Measurements from ENCODE around the gene KPNA2. TPM values are rescaled to one million over a fixed set of nuclear protein-coding genes. Genes with fewer than 3 reads are reported as not detected.
"Not testable (repeated sequence)": the region's sequence is repeated elsewhere in the genome, so short reads cannot be mapped to it uniquely, and the experiment has no call there.

The KPNA2 gene
- total and polyA plus RNA-seq, 10 of the 15 experiments (the other 5 are each of a cell fraction or from before 2014, with no cell fraction given): 202 to 731 (median 283) TPM

DNA sequence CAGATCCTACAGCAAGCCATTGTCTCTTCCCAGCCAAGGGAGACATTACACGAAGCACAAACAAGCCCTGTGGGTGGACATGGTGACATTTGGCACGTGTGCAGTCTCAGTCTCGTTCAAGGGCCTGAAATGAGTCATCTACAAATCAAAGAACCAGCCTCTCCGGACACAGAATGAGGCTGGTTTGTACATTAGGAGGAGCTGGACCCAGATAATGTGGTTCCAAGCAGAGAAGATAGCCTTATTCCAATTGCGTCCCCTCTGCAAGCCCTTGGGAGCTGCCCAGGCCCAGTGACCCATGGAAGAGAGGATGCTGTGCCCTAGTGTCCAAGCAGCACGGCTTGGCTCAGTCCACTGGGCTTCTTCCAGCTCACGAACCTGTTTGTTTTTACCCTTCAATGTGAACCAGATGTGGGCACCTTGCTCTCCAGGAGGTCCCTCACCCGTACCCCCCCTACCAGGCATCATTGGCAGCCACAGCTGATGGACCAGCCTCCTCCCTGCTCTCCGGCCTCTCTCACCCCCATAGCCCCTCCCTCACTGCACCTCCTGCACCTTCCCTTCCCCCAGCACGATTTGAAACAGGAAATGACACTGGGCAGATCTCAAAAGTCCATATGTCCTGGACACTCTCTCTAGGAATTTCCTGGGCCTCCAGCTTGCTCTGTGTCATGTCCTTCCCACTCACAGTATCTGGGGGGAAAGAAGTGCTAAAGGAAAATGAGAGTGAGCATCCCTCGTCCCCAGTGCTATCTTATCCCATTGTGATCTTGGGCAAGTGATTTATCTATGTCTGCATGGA lies 26.2 kb downstream of the KPNA2 start (continued):
- TF ChIP-seq, protein P1, sequence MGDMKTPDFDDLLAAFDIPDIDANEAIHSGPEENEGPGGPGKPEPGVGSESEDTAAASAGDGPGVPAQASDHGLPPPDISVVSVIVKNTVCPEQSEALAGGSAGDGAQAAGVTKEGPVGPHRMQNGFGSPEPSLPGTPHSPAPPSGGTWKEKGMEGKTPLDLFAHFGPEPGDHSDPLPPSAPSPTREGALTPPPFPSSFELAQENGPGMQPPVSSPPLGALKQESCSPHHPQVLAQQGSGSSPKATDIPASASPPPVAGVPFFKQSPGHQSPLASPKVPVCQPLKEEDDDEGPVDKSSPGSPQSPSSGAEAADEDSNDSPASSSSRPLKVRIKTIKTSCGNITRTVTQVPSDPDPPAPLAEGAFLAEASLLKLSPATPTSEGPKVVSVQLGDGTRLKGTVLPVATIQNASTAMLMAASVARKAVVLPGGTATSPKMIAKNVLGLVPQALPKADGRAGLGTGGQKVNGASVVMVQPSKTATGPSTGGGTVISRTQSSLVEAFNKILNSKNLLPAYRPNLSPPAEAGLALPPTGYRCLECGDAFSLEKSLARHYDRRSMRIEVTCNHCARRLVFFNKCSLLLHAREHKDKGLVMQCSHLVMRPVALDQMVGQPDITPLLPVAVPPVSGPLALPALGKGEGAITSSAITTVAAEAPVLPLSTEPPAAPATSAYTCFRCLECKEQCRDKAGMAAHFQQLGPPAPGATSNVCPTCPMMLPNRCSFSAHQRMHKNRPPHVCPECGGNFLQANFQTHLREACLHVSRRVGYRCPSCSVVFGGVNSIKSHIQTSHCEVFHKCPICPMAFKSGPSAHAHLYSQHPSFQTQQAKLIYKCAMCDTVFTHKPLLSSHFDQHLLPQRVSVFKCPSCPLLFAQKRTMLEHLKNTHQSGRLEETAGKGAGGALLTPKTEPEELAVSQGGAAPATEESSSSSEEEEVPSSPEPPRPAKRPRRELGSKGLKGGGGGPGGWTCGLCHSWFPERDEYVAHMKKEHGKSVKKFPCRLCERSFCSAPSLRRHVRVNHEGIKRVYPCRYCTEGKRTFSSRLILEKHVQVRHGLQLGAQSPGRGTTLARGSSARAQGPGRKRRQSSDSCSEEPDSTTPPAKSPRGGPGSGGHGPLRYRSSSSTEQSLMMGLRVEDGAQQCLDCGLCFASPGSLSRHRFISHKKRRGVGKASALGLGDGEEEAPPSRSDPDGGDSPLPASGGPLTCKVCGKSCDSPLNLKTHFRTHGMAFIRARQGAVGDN (IDR thresholded peaks at IDR 0.05): peak; percentile 47; the same call in 1 of the 2 replicates
- TF ChIP-seq SMAD1 (IDR thresholded peaks at IDR 0.05; ENCODE audit: low read depth, partially characterized antibody) (no peak), SRF (IDR thresholded peaks at IDR 0.05; ENCODE audit: low read depth in 2 of 2, low read length in 2 of 2) (no peak), ZZZ3 (IDR thresholded peaks at IDR 0.05; ENCODE audit: control insufficient read depth, insufficient read length, low read depth) (no peak), POLR2A (IDR thresholded peaks at IDR 0.05; ENCODE audit: low read depth, low read length) (no peak), JUNB (IDR thresholded peaks at IDR 0.05) (peak; percentile 61; the same call in 1 of the 2 replicates), IRF4 (IDR thresholded peaks at IDR 0.05; ENCODE audit: low read depth, low read length) (0 out of 2 replicates have a peak, but pooled peaks have one; percentile 65)
- TF ChIP-seq, protein P2, sequence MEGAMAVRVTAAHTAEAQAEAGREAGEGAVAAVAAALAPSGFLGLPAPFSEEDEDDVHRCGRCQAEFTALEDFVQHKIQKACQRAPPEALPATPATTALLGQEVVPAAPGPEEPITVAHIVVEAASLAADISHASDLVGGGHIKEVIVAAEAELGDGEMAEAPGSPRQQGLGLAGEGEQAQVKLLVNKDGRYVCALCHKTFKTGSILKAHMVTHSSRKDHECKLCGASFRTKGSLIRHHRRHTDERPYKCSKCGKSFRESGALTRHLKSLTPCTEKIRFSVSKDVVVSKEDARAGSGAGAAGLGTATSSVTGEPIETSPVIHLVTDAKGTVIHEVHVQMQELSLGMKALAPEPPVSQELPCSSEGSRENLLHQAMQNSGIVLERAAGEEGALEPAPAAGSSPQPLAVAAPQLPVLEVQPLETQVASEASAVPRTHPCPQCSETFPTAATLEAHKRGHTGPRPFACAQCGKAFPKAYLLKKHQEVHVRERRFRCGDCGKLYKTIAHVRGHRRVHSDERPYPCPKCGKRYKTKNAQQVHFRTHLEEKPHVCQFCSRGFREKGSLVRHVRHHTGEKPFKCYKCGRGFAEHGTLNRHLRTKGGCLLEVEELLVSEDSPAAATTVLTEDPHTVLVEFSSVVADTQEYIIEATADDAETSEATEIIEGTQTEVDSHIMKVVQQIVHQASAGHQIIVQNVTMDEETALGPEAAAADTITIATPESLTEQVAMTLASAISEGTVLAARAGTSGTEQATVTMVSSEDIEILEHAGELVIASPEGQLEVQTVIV (IDR thresholded peaks at IDR 0.05; ENCODE audit: borderline replicate concordance, partially characterized antibody): no peak
- TF ChIP-seq, protein P3, sequence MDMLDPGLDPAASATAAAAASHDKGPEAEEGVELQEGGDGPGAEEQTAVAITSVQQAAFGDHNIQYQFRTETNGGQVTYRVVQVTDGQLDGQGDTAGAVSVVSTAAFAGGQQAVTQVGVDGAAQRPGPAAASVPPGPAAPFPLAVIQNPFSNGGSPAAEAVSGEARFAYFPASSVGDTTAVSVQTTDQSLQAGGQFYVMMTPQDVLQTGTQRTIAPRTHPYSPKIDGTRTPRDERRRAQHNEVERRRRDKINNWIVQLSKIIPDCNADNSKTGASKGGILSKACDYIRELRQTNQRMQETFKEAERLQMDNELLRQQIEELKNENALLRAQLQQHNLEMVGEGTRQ (IDR thresholded peaks at IDR 0.05; ENCODE audit: borderline replicate concordance, low read depth, low read length): no peak
- TF ChIP-seq, protein P4, sequence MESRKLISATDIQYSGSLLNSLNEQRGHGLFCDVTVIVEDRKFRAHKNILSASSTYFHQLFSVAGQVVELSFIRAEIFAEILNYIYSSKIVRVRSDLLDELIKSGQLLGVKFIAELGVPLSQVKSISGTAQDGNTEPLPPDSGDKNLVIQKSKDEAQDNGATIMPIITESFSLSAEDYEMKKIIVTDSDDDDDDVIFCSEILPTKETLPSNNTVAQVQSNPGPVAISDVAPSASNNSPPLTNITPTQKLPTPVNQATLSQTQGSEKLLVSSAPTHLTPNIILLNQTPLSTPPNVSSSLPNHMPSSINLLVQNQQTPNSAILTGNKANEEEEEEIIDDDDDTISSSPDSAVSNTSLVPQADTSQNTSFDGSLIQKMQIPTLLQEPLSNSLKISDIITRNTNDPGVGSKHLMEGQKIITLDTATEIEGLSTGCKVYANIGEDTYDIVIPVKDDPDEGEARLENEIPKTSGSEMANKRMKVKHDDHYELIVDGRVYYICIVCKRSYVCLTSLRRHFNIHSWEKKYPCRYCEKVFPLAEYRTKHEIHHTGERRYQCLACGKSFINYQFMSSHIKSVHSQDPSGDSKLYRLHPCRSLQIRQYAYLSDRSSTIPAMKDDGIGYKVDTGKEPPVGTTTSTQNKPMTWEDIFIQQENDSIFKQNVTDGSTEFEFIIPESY (IDR thresholded peaks at IDR 0.05): no peak

DNA sequence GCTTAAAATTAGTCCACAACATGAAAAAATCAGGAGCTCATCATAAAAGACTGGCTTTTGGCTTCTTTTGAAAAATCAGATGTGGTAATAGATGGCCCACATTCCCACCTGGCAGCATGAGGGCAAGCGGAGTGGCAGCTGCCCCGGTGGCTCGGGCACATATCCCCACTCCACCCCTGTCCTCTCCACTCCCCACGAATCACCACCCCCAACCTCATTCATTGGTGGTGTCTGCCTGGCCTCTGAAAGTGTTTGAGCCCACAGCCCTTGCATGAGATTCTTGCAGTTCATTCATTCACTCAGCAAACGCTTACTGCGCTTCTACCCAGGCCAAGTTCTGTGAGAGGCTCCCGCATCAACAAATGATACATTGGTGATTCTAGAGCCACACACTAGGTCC lies 29.8 kb downstream of the KPNA2 start:
- BruUV-seq (replicated peaks); H3K4me3 ChIP-seq; H3K4me2 ChIP-seq (ENCODE audit: control insufficient read depth, insufficient read depth); H2AFZ ChIP-seq (ENCODE audit: control insufficient read depth, low read depth, low read length); SMC1A ChIA-PET (ENCODE audit: uncharacterized antibody, unreplicated experiment); CTCF ChIA-PET; H3K9me3 ChIP-seq (replicated peaks; ENCODE audit: control insufficient read depth, insufficient read depth, low read length); DNase-seq (ENCODE audit: low read depth, low spot score); H3K27ac ChIP-seq (ENCODE audit: control insufficient read depth, insufficient read depth); ATAC-seq; H4K20me1 ChIP-seq (ENCODE audit: control insufficient read depth, insufficient read depth); H3K27me3 ChIP-seq (replicated peaks in 1 of 2; ENCODE audit: control insufficient read depth in 2 of 2, insufficient read depth in 2 of 2, low read length in 1 of 2); FAIRE-seq; H3K9ac ChIP-seq (ENCODE audit: control insufficient read depth, insufficient read depth, low read length); H3K79me2 ChIP-seq (ENCODE audit: control insufficient read depth, insufficient read depth, low read length); RAD21 ChIA-PET (ENCODE audit: unreplicated experiment); H3K4me1 ChIP-seq (ENCODE audit: control insufficient read depth, insufficient read depth, low read length); in situ Hi-C loops (cut with MboI); H3K36me3 ChIP-seq (ENCODE audit: control insufficient read depth in 2 of 2, insufficient read depth in 2 of 2, low read length in 1 of 2): not testable (repeated sequence)
- POLR2A ChIA-PET: interaction anchor here (0.6 kb wide), 1 partner anchor 25 kb away, joined by 3 read pairs; no protein-coding TSS in a partner anchor
- intact Hi-C loops (cut with micrococcal nuclease; ENCODE audit: unreplicated experiment): loop anchor here (10.0 kb wide), 1 partner anchor 109 kb away; no protein-coding TSS in a partner anchor
- WGBS (ENCODE audit: insufficient coverage, insufficient replicate concordance, low lambda C conversion rate, missing lambda C conversion rate): 65% methylated on average over 7 of the region's 7 CpGs

Measured in GM12878 (cell line).